ENCODE measurements around the gene NIBAN1.

The NIBAN1 gene

GRCh38 chr1:184935920-184936798, 38.1 kb downstream of the NIBAN1 start:
- H3K36me3 Mint-ChIP-seq (ENCODE audit: insufficient read depth): peaks cover 6% of the 10 kb centered on the region
- H3K27ac Mint-ChIP-seq (ENCODE audit: low read depth): no peak overlapping the region
- no peak for ATAC-seq (replicated peaks; ENCODE audit: extremely low read depth, poor library complexity, severe bottlenecking)
- H3K9me3 Mint-ChIP-seq: peaks cover 6% of the 10 kb centered on the region
- DNase-seq (ENCODE audit: low spot score in 2 of 2): no peak
- H3K4me3 Mint-ChIP-seq: no peak overlapping the region
- no peaks in the 10 kb centered on the region for H3K27me3 Mint-ChIP-seq
- H3K4me1 Mint-ChIP-seq: peaks cover 45% of the 10 kb centered on the region

GRCh38 chr1:184933944-184934343, 40.4 kb downstream of the NIBAN1 start:
- H3K9me3 Mint-ChIP-seq: peaks cover 6% of the 10 kb centered on the region
- DNase-seq (ENCODE audit: low spot score in 2 of 2) (no peak), ATAC-seq (replicated peaks; ENCODE audit: extremely low read depth, poor library complexity, severe bottlenecking) (no peak)
- peaks cover 45% of the 10 kb centered on the region for H3K4me1 Mint-ChIP-seq
- H3K36me3 Mint-ChIP-seq (ENCODE audit: insufficient read depth): peaks cover 13% of the 10 kb centered on the region
- no peaks in the 10 kb centered on the region for H3K27me3 Mint-ChIP-seq
- no peak overlapping the region for H3K27ac Mint-ChIP-seq (ENCODE audit: low read depth)
- no peak overlapping the region for H3K4me3 Mint-ChIP-seq

GRCh38 chr1:184932319-184932718, 42.0 kb downstream of the NIBAN1 start:
- Mint-ChIP-seq H3K27me3 (no peaks in the 10 kb centered on the region), H3K4me3 (no peak overlapping the region), H3K36me3 (ENCODE audit: insufficient read depth) (peaks cover 11% of the 10 kb centered on the region), H3K4me1 (peaks cover 33% of the 10 kb centered on the region), H3K9me3 (peaks cover 6% of the 10 kb centered on the region), H3K27ac (ENCODE audit: low read depth) (no peak overlapping the region)
- ATAC-seq (replicated peaks; ENCODE audit: extremely low read depth, poor library complexity, severe bottlenecking): no peak
- no peak for DNase-seq (ENCODE audit: low spot score in 2 of 2)

- peak overlapping the region; percentile 48 for H3K27ac Mint-ChIP-seq (ENCODE audit: low read depth)
- DNase-seq (ENCODE audit: low spot score in 2 of 2) (no peak), ATAC-seq (replicated peaks; ENCODE audit: extremely low read depth, poor library complexity, severe bottlenecking) (no peak)
- H3K4me1 Mint-ChIP-seq: peaks cover 39% of the 10 kb centered on the region
- no peaks in the 10 kb centered on the region for H3K27me3 Mint-ChIP-seq
- no peak overlapping the region for H3K4me3 Mint-ChIP-seq
- H3K36me3 Mint-ChIP-seq (ENCODE audit: insufficient read depth): peaks cover 9% of the 10 kb centered on the region
- H3K9me3 Mint-ChIP-seq: peaks cover 14% of the 10 kb centered on the region
These were observed 42.7 kb downstream of the NIBAN1 start for GRCh38 chr1:184931566-184931965.

- peaks cover 17% of the 10 kb centered on the region for H3K9me3 Mint-ChIP-seq
- DNase-seq (ENCODE audit: low spot score in 2 of 2) (no peak), ATAC-seq (replicated peaks; ENCODE audit: extremely low read depth, poor library complexity, severe bottlenecking) (peak; percentile 94)
- no peak overlapping the region for H3K4me3 Mint-ChIP-seq
- peaks cover 9% of the 10 kb centered on the region for H3K36me3 Mint-ChIP-seq (ENCODE audit: insufficient read depth)
- H3K4me1 Mint-ChIP-seq: peaks cover 36% of the 10 kb centered on the region
- H3K27ac Mint-ChIP-seq (ENCODE audit: low read depth): peak overlapping the region; percentile 48
- no peaks in the 10 kb centered on the region for H3K27me3 Mint-ChIP-seq
These were observed 43.7 kb downstream of the NIBAN1 start for GRCh38 chr1:184930645-184931044.

GRCh38 chr1:184930232-184930631, 44.1 kb downstream of the NIBAN1 start:
- H3K4me1 Mint-ChIP-seq: peaks cover 36% of the 10 kb centered on the region
- no peak for DNase-seq (ENCODE audit: low spot score in 2 of 2)
- no peak for ATAC-seq (replicated peaks; ENCODE audit: extremely low read depth, poor library complexity, severe bottlenecking)
- H3K36me3 Mint-ChIP-seq (ENCODE audit: insufficient read depth): peaks cover 9% of the 10 kb centered on the region
- H3K4me3 Mint-ChIP-seq: no peak overlapping the region
- H3K9me3 Mint-ChIP-seq: peaks cover 17% of the 10 kb centered on the region
- peak overlapping the region; percentile 48 for H3K27ac Mint-ChIP-seq (ENCODE audit: low read depth)
- H3K27me3 Mint-ChIP-seq: no peaks in the 10 kb centered on the region

GRCh38 chr1:184929711-184930202, 44.6 kb downstream of the NIBAN1 start:
- DNase-seq (ENCODE audit: low spot score in 2 of 2) (no peak), ATAC-seq (replicated peaks; ENCODE audit: extremely low read depth, poor library complexity, severe bottlenecking) (no peak)
- Mint-ChIP-seq H3K27ac (ENCODE audit: low read depth) (peak overlapping the region; percentile 48), H3K9me3 (peaks cover 17% of the 10 kb centered on the region), H3K27me3 (no peaks in the 10 kb centered on the region), H3K4me3 (no peak overlapping the region), H3K36me3 (ENCODE audit: insufficient read depth) (peaks cover 8% of the 10 kb centered on the region), H3K4me1 (peaks cover 36% of the 10 kb centered on the region)

- H3K9me3 Mint-ChIP-seq: peaks cover 11% of the 10 kb centered on the region
- H3K27ac Mint-ChIP-seq (ENCODE audit: low read depth): no peak overlapping the region
- H3K4me3 Mint-ChIP-seq: no peak overlapping the region
These were observed 45.9 kb downstream of the NIBAN1 start for GRCh38 chr1:184928394-184928793.

More at GRCh38 chr1:184928394-184928793, 45.9 kb downstream of the NIBAN1 start:
- ATAC-seq (replicated peaks; ENCODE audit: extremely low read depth, poor library complexity, severe bottlenecking) (no peak), DNase-seq (ENCODE audit: low spot score in 2 of 2) (no peak)
- H3K4me1 Mint-ChIP-seq: peaks cover 29% of the 10 kb centered on the region
- H3K27me3 Mint-ChIP-seq: no peaks in the 10 kb centered on the region
- H3K36me3 Mint-ChIP-seq (ENCODE audit: insufficient read depth): peaks cover 8% of the 10 kb centered on the region
